H1 (cell line): ENCODE data around the gene NPC1L1. TPM values are rescaled to one million over a fixed set of nuclear protein-coding genes. Genes with fewer than 3 reads are reported as not detected.

Source experiments
- CTCF ChIA-PET: fragments of 300-600 bp; sonication (Branson Sonifier 250); formaldehyde crosslinking; loops from one replicate; lab custom pipeline; 2021; ENCODE audit not compliant: partially characterized antibody; lab: Charles Lee
- POLR2A ChIA-PET: fragments of 300-600 bp; sonication (Branson Sonifier 250); formaldehyde crosslinking; loops from one replicate; lab custom pipeline; 2021; ENCODE audit warnings: inconsistent platforms; ENCODE audit not compliant: partially characterized antibody; lab: Charles Lee
- DNase-seq, 2 experiments: peaks; one replicate each; pipeline versions ENCODE4 v3.0.0 to v3.0.0-alpha.2; 2010 to 2022; ENCODE audit warnings: low spot score in 2 of 2, low read depth in 1 of 2, mixed read lengths in 1 of 2
- FAIRE-seq: peaks from 2 replicates; lab custom pipeline; 2011; peaks lifted over from hg19 to GRCh38; lab: Jason Lieb, UNC
- H2AFZ ChIP-seq: 2 replicates; pipeline ENCODE4 v1.8.1; 2012; ENCODE audit warnings: low read length, inconsistent platforms
- H2AK5ac ChIP-seq: 2 replicates; pipeline ENCODE4 v1.6.1; 2013; ENCODE audit warnings: low read depth, low read length
- H2BK120ac ChIP-seq: replicated peaks from 2 replicates; pipeline ENCODE3; 2013; ENCODE audit warnings: low read depth, low read length, inconsistent platforms
- H2BK12ac ChIP-seq: 2 replicates; pipeline ENCODE4 v1.6.1; 2013; ENCODE audit warnings: low read depth, low read length
- H2BK15ac ChIP-seq: 2 replicates; pipeline ENCODE4 v1.6.1; 2013; ENCODE audit warnings: low read length
- H2BK20ac ChIP-seq: 2 replicates; pipeline ENCODE4 v1.6.1; 2013; ENCODE audit warnings: low read length
- H2BK5ac ChIP-seq: 2 replicates; pipeline ENCODE4 v1.6.1; 2013; ENCODE audit warnings: low read depth, low read length
- H3K14ac ChIP-seq: 2 replicates; pipeline ENCODE4 v1.6.1; 2013; ENCODE audit warnings: inconsistent platforms; ENCODE audit not compliant: insufficient read length
- H3K18ac ChIP-seq: 2 replicates; pipeline ENCODE4 v1.6.1; 2013; ENCODE audit warnings: low read length; ENCODE audit errors: extremely low read depth
- H3K23ac ChIP-seq: 2 replicates; pipeline ENCODE4 v1.6.1; 2013; ENCODE audit warnings: inconsistent platforms; ENCODE audit not compliant: insufficient read length
- H3K23me2 ChIP-seq: 2 replicates; pipeline ENCODE4 v1.6.1; 2013; ENCODE audit warnings: low read depth, low read length
- H3K27ac ChIP-seq: 2 replicates; pipeline ENCODE4 v1.6.1; 2011; ENCODE audit warnings: low read depth, low read length, inconsistent platforms
- H3K27me3 ChIP-seq, 4 experiments: replicated peaks in 1 of 4; 1 replicate in 1 of 4; 2 replicates in 3 of 4; pipeline versions ENCODE4 v1.6.1 to v1.8.1; 2011 to 2013; ENCODE audit warnings: low read length in 3 of 4, mild to moderate bottlenecking in 3 of 4, inconsistent platforms in 2 of 4, mixed read lengths in 2 of 4, moderate library complexity in 1 of 4; ENCODE audit not compliant: control insufficient read depth in 3 of 4, insufficient read depth in 3 of 4; ENCODE audit errors: extremely low read depth in 1 of 4
- H3K36me3 ChIP-seq, 4 experiments: 2 replicates each; pipeline versions ENCODE4 v1.6.1 to v1.8.1; 2011 to 2013; ENCODE audit warnings: mild to moderate bottlenecking in 4 of 4, low read length in 3 of 4, moderate library complexity in 2 of 4, control low read depth in 1 of 4, inconsistent platforms in 1 of 4; ENCODE audit not compliant: insufficient read depth in 4 of 4, control insufficient read depth in 2 of 4
- H3K4ac ChIP-seq: replicated peaks from 2 replicates; pipeline ENCODE3; 2013; ENCODE audit warnings: low read length, low read depth, mixed read lengths, inconsistent platforms; ENCODE audit not compliant: insufficient read length
- H3K4me1 ChIP-seq, 4 experiments: replicated peaks in 1 of 4; 1 replicate in 1 of 4; 2 replicates in 3 of 4; pipeline versions ENCODE4 v1.6.1 to v1.8.1; 2011 to 2013; ENCODE audit warnings: low read length in 3 of 4, inconsistent platforms in 2 of 4, mixed read lengths in 1 of 4; ENCODE audit not compliant: insufficient read depth in 4 of 4, control insufficient read depth in 3 of 4
- H3K4me2 ChIP-seq, 2 experiments: 2 replicates each; pipeline versions ENCODE4 v1.6.1 to v1.8.1; 2011 to 2013; ENCODE audit warnings: low read depth in 2 of 2, low read length in 2 of 2, control low read depth in 1 of 2, inconsistent platforms in 1 of 2, mild to moderate bottlenecking in 1 of 2; ENCODE audit not compliant: insufficient read depth in 1 of 2
- H3K4me3 ChIP-seq, 4 experiments: fragments of 200-600, 300-600 bp in 1 of 4; sonication (generic), shearing (Covaris generic), sonication (Bioruptor Twin) in 1 of 4; 2 replicates each; pipeline versions ENCODE4 v1.5.1 to v1.8.1; 2011 to 2016; ENCODE audit warnings: low read length in 4 of 4, low read depth in 3 of 4, control low read depth in 2 of 4, inconsistent platforms in 2 of 4, mild to moderate bottlenecking in 2 of 4, mixed read lengths in 1 of 4, moderate library complexity in 1 of 4; ENCODE audit not compliant: insufficient read depth in 2 of 4; ENCODE audit errors: extremely low read depth in 1 of 4
- H3K56ac ChIP-seq: replicated peaks from 2 replicates; pipeline ENCODE3; 2013; ENCODE audit warnings: low read depth, mild to moderate bottlenecking, mixed read lengths, low read length, inconsistent platforms; ENCODE audit not compliant: insufficient read length
- H3K79me1 ChIP-seq: 2 replicates; pipeline ENCODE4 v1.6.1; 2013; ENCODE audit warnings: low read depth, low read length, control low read depth
- H3K79me2 ChIP-seq, 2 experiments: 2 replicates each; pipeline versions ENCODE4 v1.6.1 to v1.8.1; 2012 to 2013; ENCODE audit warnings: low read length in 2 of 2, mild to moderate bottlenecking in 2 of 2, inconsistent platforms in 1 of 2; ENCODE audit not compliant: insufficient read depth in 2 of 2, control insufficient read depth in 1 of 2
- H3K9ac ChIP-seq, 4 experiments: replicated peaks in 1 of 4; 1 replicate in 1 of 4; 2 replicates in 3 of 4; pipeline versions ENCODE4 v1.6.1 to v1.8.1; 2011 to 2013; ENCODE audit warnings: low read depth in 3 of 4, low read length in 3 of 4, control low read depth in 2 of 4, mild to moderate bottlenecking in 2 of 4, moderate library complexity in 2 of 4, inconsistent platforms in 1 of 4; ENCODE audit errors: extremely low read depth in 1 of 4
- H3K9me3 ChIP-seq, 2 experiments: 2 replicates each; pipeline versions ENCODE4 v1.6.1 to v1.8.1; 2012 to 2013; ENCODE audit warnings: mild to moderate bottlenecking in 2 of 2, moderate library complexity in 2 of 2, control low read depth in 1 of 2, inconsistent platforms in 1 of 2, low read depth in 1 of 2, low read length in 1 of 2, mixed read lengths in 1 of 2; ENCODE audit not compliant: insufficient read depth in 2 of 2
- H4K20me1 ChIP-seq, 2 experiments: replicated peaks in 1 of 2; 2 replicates each; pipeline versions ENCODE3 to v1.8.1; 2011 to 2013; ENCODE audit warnings: inconsistent platforms in 2 of 2, low read length in 2 of 2, mild to moderate bottlenecking in 1 of 2; ENCODE audit not compliant: insufficient read depth in 2 of 2, control insufficient read depth in 1 of 2
- H4K5ac ChIP-seq: 2 replicates; pipeline ENCODE4 v1.6.1; 2013; ENCODE audit warnings: low read length, low read depth, mixed read lengths, inconsistent platforms; ENCODE audit not compliant: insufficient read length
- H4K8ac ChIP-seq: 2 replicates; pipeline ENCODE4 v1.8.0; 2013; ENCODE audit warnings: mild to moderate bottlenecking, moderate library complexity, low read length, inconsistent platforms; ENCODE audit not compliant: insufficient read depth; ENCODE audit errors: extremely low read depth
- H4K91ac ChIP-seq: replicated peaks from 2 replicates; pipeline ENCODE3; 2013; ENCODE audit warnings: low read length, mixed read lengths, inconsistent platforms; ENCODE audit not compliant: insufficient read length
- BCL11A ChIP-seq, 2 experiments: IDR thresholded peaks; one replicate each; pipeline ENCODE4 v1.6.1; 2011; ENCODE audit warnings: low read depth in 2 of 2, low read length in 2 of 2, mild to moderate bottlenecking in 2 of 2
- CHD1 ChIP-seq: IDR thresholded peaks from 2 replicates; pipeline ENCODE4 v1.6.1; 2012; ENCODE audit warnings: low read depth, low read length, improper control_type of control experiment
- CTBP2 ChIP-seq: IDR thresholded peaks from 2 replicates; pipeline ENCODE4 v1.7.0; 2011; ENCODE audit warnings: borderline replicate concordance, mild to moderate bottlenecking, moderate library complexity, mixed read lengths, low read length; ENCODE audit not compliant: insufficient read depth, insufficient read length
- EGR1 ChIP-seq: IDR thresholded peaks from 2 replicates; pipeline ENCODE4 v1.6.1; 2011; ENCODE audit warnings: low read depth, low read length, borderline replicate concordance
- JUN ChIP-seq: IDR thresholded peaks from 2 replicates; pipeline ENCODE4 v1.6.1; 2011; ENCODE audit warnings: low read depth, mild to moderate bottlenecking, improper control_type of control experiment, low read length
- JUND ChIP-seq: IDR thresholded peaks from 2 replicates; pipeline ENCODE4 v1.6.1; 2011; ENCODE audit warnings: mild to moderate bottlenecking, improper control_type of control experiment, low read length
- KDM4A ChIP-seq: IDR thresholded peaks from one replicate; pipeline ENCODE4 v1.7.1; 2012; ENCODE audit warnings: low read depth, mild to moderate bottlenecking, moderate library complexity, low read length, inconsistent platforms; ENCODE audit not compliant: severe bottlenecking
- PHF8 ChIP-seq: fragments of 200-600 bp; sonication (generic); conservative IDR thresholded peaks from 2 replicates; pipeline ENCODE4 v1.7.1; 2012; ENCODE audit warnings: low read depth, mild to moderate bottlenecking, inconsistent platforms, low read length, moderate library complexity
- SIN3A ChIP-seq, 2 experiments: IDR thresholded peaks in 1 of 2; conservative IDR thresholded peaks in 1 of 2; 2 replicates each; pipeline ENCODE4 v1.6.1; 2011 to 2012; ENCODE audit warnings: low read length in 2 of 2, improper control_type of control experiment in 1 of 2, low read depth in 1 of 2, mild to moderate bottlenecking in 1 of 2
- TAF1 ChIP-seq: IDR thresholded peaks from 2 replicates; pipeline ENCODE4 v1.6.1; 2011; ENCODE audit warnings: mild to moderate bottlenecking, low read depth, low read length
- TAF7 ChIP-seq: optimal IDR thresholded peaks from 2 replicates; pipeline ENCODE3; 2011; ENCODE audit warnings: low read depth, mild to moderate bottlenecking, inconsistent platforms, low read length, moderate library complexity, borderline replicate concordance
- TBP ChIP-seq: IDR thresholded peaks from 2 replicates; pipeline ENCODE4 v1.6.1; 2011; ENCODE audit warnings: low read depth, low read length, improper control_type of control experiment
- WGBS, 2 experiments: shearing (Covaris generic) in 1 of 2; methylation state at CpG; one replicate each; pipeline versions ENCODE4 v1.1.6 to v1.1.7; 2013 to 2015; ENCODE audit warnings: low lambda C conversion rate in 2 of 2, mixed read lengths in 2 of 2, inconsistent platforms in 1 of 2, low coverage in 1 of 2, missing lambda C conversion rate in 1 of 2; ENCODE audit not compliant: insufficient replicate concordance in 2 of 2, insufficient coverage in 1 of 2, insufficient read length in 1 of 2; ENCODE audit errors: extremely low coverage in 1 of 2, missing lambda C conversion rate in 1 of 2; 5-methylcytosine and 5-hydroxymethylcytosine counted together
- polyA plus RNA-seq, 7 experiments: library from polyadenylated mRNA; depleted of rRNA in 3 of 7; stranded (reverse) in 5 of 7; unstranded in 2 of 7; fragments of >200 nt in 5 of 7; fragments of 200-250 nt in 2 of 7; gene quantifications; 1 replicate in 5 of 7; 2 replicates in 1 of 7; 4 replicates in 1 of 7; pipeline versions ENCODE4 v1.2.1 to v1.2.3, GENCODE V29; 2011 to 2013; ENCODE audit warnings: missing spikeins in 2 of 7, mixed read lengths in 2 of 7
- total RNA-seq: library from RNA; stranded (reverse); fragmentation: NEBNext Ultra II Directional; extraction: Animal tissue kit (Norgen Biotek cat#: 25700); gene quantifications from 2 replicates; pipeline ENCODE4 v1.2.1, GENCODE V29; 2021

Gene NPC1L1
- total and polyA plus RNA-seq, 2 of the 8 experiments (the other 6 are each of a cell fraction or from before 2014, with no cell fraction given) = 0.06 to 0.21 TPM

GRCh38 chr7:44511236-44511635 is 29.9 kb downstream of the NPC1L1 start:
- no peak for FAIRE-seq
- Histone ChIP-seq H3K36me3 (no peaks in the 10 kb centered on the region), H2AK5ac (no peak overlapping the region), H3K56ac (no peak overlapping the region), H4K91ac (no peak overlapping the region), H3K4me3 (no peak overlapping the region), H4K5ac (no peak overlapping the region), H2BK20ac (no peak overlapping the region), H2AFZ (no peak overlapping the region), H3K4me2 (no peak overlapping the region), H3K18ac (no peak overlapping the region), H3K23me2 (no peaks in the 10 kb centered on the region), H3K79me1 (no peaks in the 10 kb centered on the region), H3K79me2 (no peaks in the 10 kb centered on the region), H2BK120ac (no peak overlapping the region), H2BK15ac (no peak overlapping the region), H3K9ac (no peak overlapping the region), H3K23ac (no peak overlapping the region), H3K27me3 (no peaks in the 10 kb centered on the region), H3K9me3 (peaks cover 2 to 3% of the 10 kb centered on the region in 2 experiments; a peak in 2 of 4 replicates), H4K8ac (no peak overlapping the region), H2BK12ac (no peak overlapping the region), H2BK5ac (no peak overlapping the region), H3K4me1 (no peaks in the 10 kb centered on the region), H3K14ac (no peak overlapping the region), H4K20me1 (no peaks in the 10 kb centered on the region), H3K4ac (no peak overlapping the region), H3K27ac (no peak overlapping the region)
- ChIA-PET POLR2A (interaction anchor here (0.8 to 1.6 kb wide), 2 partner anchors 9 to 63 kb away, joined by 3 to 4 read pairs; partner anchors contain the start of gene DDX56), CTCF (interaction anchor here (1.1 to 1.8 kb wide), 2 partner anchors 23 to 26 kb away, joined by 4 to 13 read pairs; no protein-coding TSS in a partner anchor)
- DNase-seq = no peak
- 88% methylated on average over 1 of the region's 1 CpG; no CpG with 5 or more reads in 1 of the 2 experiments for WGBS, 2 experiments
- TF ChIP-seq TAF7 = no peak
- no peak for TF ChIP-seq JUN
- TF ChIP-seq CHD1 = no peak
- no peak for TF ChIP-seq SIN3A (conservative IDR thresholded peaks at IDR 0.05 in 1 of 2, IDR thresholded peaks at IDR 0.05 in 1 of 2; ENCODE audit: low read depth in 1 of 2, low read length in 2 of 2)
- TF ChIP-seq TAF1 = no peak
- no peak for TF ChIP-seq EGR1
- TF ChIP-seq TBP = no peak
- TF ChIP-seq JUND = no peak
- no peak for TF ChIP-seq PHF8
- TF ChIP-seq BCL11A (IDR thresholded peaks at IDR 0.05; ENCODE audit: low read depth in 2 of 2, low read length in 2 of 2) = no peak
- no peak for TF ChIP-seq CTBP2
- TF ChIP-seq KDM4A = no peak
